GM21825 (cell line): ENCODE data around the gene EIF2D.
A peak's percentile ranks its signal among the peaks of the same experiment; 100 is the strongest.

ENCODE experiments used
- ATAC-seq: cut with Tn5 transposase; IDR thresholded peaks from one replicate; pipeline ENCODE4 v1.9.1; 2021; ENCODE audit warnings: mild to moderate bottlenecking, moderate library complexity; ENCODE audit not compliant: unreplicated experiment

EIF2D gene

GRCh38 chr1:206573319-206573718, 38.9 kb downstream of the EIF2D start:
- no peak for ATAC-seq

GRCh38 chr1:206572835-206573234, 39.4 kb downstream of the EIF2D start:
- ATAC-seq = no peak

GRCh38 chr1:206570529-206570928, 41.7 kb downstream of the EIF2D start:
- no peak for ATAC-seq

- no peak for ATAC-seq
Observed at GRCh38 chr1:206569556-206569955, 42.7 kb downstream of the EIF2D start.

- ATAC-seq = no peak
Observed at GRCh38 chr1:206568779-206569352, 43.4 kb downstream of the EIF2D start.

- ATAC-seq = no peak
Observed at GRCh38 chr1:206568256-206568655, 44.0 kb downstream of the EIF2D start.

GRCh38 chr1:206566999-206567398, 45.3 kb downstream of the EIF2D start:
- no peak for ATAC-seq

GRCh38 chr1:206565995-206566394, 46.3 kb downstream of the EIF2D start:
- ATAC-seq = no peak

GRCh38 chr1:206563367-206564207, 48.7 kb downstream of the EIF2D start:
- peak; percentile 16 for ATAC-seq

- ATAC-seq = no peak
Observed at GRCh38 chr1:206560007-206560716, 52.1 kb downstream of the EIF2D start.

GRCh38 chr1:206559672-206559995, 52.6 kb downstream of the EIF2D start:
- ATAC-seq = no peak

- ATAC-seq = no peak
Observed at GRCh38 chr1:206558794-206559671, 53.2 kb downstream of the EIF2D start.

GRCh38 chr1:206557636-206558473, 54.4 kb downstream of the EIF2D start:
- ATAC-seq = no peak

GRCh38 chr1:206556750-206557635, 55.3 kb downstream of the EIF2D start:
- ATAC-seq = peak; percentile 51

- ATAC-seq = no peak
Observed at GRCh38 chr1:206556047-206556749, 56.1 kb downstream of the EIF2D start.

GRCh38 chr1:206555473-206555935, 56.8 kb downstream of the EIF2D start:
- ATAC-seq = no peak

- no peak for ATAC-seq
Observed at GRCh38 chr1:206554701-206555472, 57.4 kb downstream of the EIF2D start.

GRCh38 chr1:206554211-206554610, 58.1 kb downstream of the EIF2D start:
- no peak for ATAC-seq
